ENCODE results near the gene C16orf87.

The C16orf87 gene

GRCh38 chr16:46814790-46815189, 16.2 kb downstream of the C16orf87 start:
- H4K20me1 ChIP-seq (ENCODE audit: insufficient read depth, low read length) = peaks cover 13% of the 10 kb centered on the region; the same call in 1 of the 2 replicates

GRCh38 chr16:46813611-46814010, 17.4 kb downstream of the C16orf87 start:
- no peak overlapping the region for H3K27ac ChIP-seq (ENCODE audit: low read length)
- TF ChIP-seq EZH2 (IDR thresholded peaks at IDR 0.05; ENCODE audit: borderline replicate concordance, low read depth, low read length, severe bottlenecking) (no peak), CTCF (IDR thresholded peaks at IDR 0.05; ENCODE audit: borderline replicate concordance, extremely low read depth, low read length, poor library complexity, severe bottlenecking) (no peak)
- H2AFZ ChIP-seq (ENCODE audit: low read depth, low read length) = no peak overlapping the region
- peaks cover 10% of the 10 kb centered on the region; the same call in 1 of the 2 replicates for H3K36me3 ChIP-seq (ENCODE audit: insufficient read depth, low read length)
- H3K27me3 ChIP-seq (ENCODE audit: insufficient read depth, low read length, poor library complexity) = no peaks in the 10 kb centered on the region
- H3K9ac ChIP-seq (ENCODE audit: low read depth, low read length) = no peak overlapping the region
- ATAC-seq (ENCODE audit: insufficient read depth, low read depth) (no peak), DNase-seq (no peak)
- H4K20me1 ChIP-seq (ENCODE audit: insufficient read depth, low read length) = peaks cover 13% of the 10 kb centered on the region; the same call in 1 of the 2 replicates
- no peak overlapping the region for H3K4me3 ChIP-seq (ENCODE audit: low read depth in 1 of 2, low read length in 2 of 2)
- H3K4me2 ChIP-seq (ENCODE audit: insufficient read depth, low read length) = no peak overlapping the region
- H3K4me1 ChIP-seq (ENCODE audit: insufficient read depth, low read length) = no peaks in the 10 kb centered on the region
- peaks cover 87% of the 10 kb centered on the region for H3K79me2 ChIP-seq (ENCODE audit: insufficient read depth, low read length)
- no peaks in the 10 kb centered on the region for H3K9me3 ChIP-seq (ENCODE audit: insufficient read depth, low read length, severe bottlenecking)

More at GRCh38 chr16:46814790-46815189, 16.2 kb downstream of the C16orf87 start:
- Histone ChIP-seq H3K4me3 (ENCODE audit: low read depth in 1 of 2, low read length in 2 of 2) (no peak overlapping the region), H3K4me2 (ENCODE audit: insufficient read depth, low read length) (no peak overlapping the region), H3K9me3 (ENCODE audit: insufficient read depth, low read length, severe bottlenecking) (no peaks in the 10 kb centered on the region), H3K27ac (ENCODE audit: low read length) (no peak overlapping the region), H3K27me3 (ENCODE audit: insufficient read depth, low read length, poor library complexity) (no peaks in the 10 kb centered on the region), H3K36me3 (ENCODE audit: insufficient read depth, low read length) (peaks cover 10% of the 10 kb centered on the region; the same call in 1 of the 2 replicates), H2AFZ (ENCODE audit: low read depth, low read length) (no peak overlapping the region), H3K9ac (ENCODE audit: low read depth, low read length) (no peak overlapping the region), H3K4me1 (ENCODE audit: insufficient read depth, low read length) (no peaks in the 10 kb centered on the region), H3K79me2 (ENCODE audit: insufficient read depth, low read length) (peaks cover 89% of the 10 kb centered on the region)
- ATAC-seq (ENCODE audit: insufficient read depth, low read depth) (no peak), DNase-seq (no peak)
- TF ChIP-seq EZH2 (IDR thresholded peaks at IDR 0.05; ENCODE audit: borderline replicate concordance, low read depth, low read length, severe bottlenecking) (no peak), CTCF (IDR thresholded peaks at IDR 0.05; ENCODE audit: borderline replicate concordance, extremely low read depth, low read length, poor library complexity, severe bottlenecking) (no peak)

GRCh38 chr16:46812781-46813540, 18.0 kb downstream of the C16orf87 start:
- DNase-seq = no peak
- H3K27me3 ChIP-seq (ENCODE audit: insufficient read depth, low read length, poor library complexity) = no peaks in the 10 kb centered on the region
- H3K79me2 ChIP-seq (ENCODE audit: insufficient read depth, low read length) = peaks cover 85% of the 10 kb centered on the region
- peaks cover 15% of the 10 kb centered on the region; the same call in 1 of the 2 replicates for H4K20me1 ChIP-seq (ENCODE audit: insufficient read depth, low read length)
- no peak for ATAC-seq (ENCODE audit: insufficient read depth, low read depth)
- peaks cover 13% of the 10 kb centered on the region; the same call in 1 of the 2 replicates for H3K36me3 ChIP-seq (ENCODE audit: insufficient read depth, low read length)
- no peak overlapping the region for H3K4me3 ChIP-seq (ENCODE audit: low read depth in 1 of 2, low read length in 2 of 2)
- H3K4me2 ChIP-seq (ENCODE audit: insufficient read depth, low read length) = no peak overlapping the region
- no peak overlapping the region for H3K9ac ChIP-seq (ENCODE audit: low read depth, low read length)
- no peaks in the 10 kb centered on the region for H3K9me3 ChIP-seq (ENCODE audit: insufficient read depth, low read length, severe bottlenecking)
- H3K4me1 ChIP-seq (ENCODE audit: insufficient read depth, low read length) = no peaks in the 10 kb centered on the region
- H3K27ac ChIP-seq (ENCODE audit: low read length) = no peak overlapping the region
- no peak overlapping the region for H2AFZ ChIP-seq (ENCODE audit: low read depth, low read length)
- no peak for TF ChIP-seq CTCF (IDR thresholded peaks at IDR 0.05; ENCODE audit: borderline replicate concordance, extremely low read depth, low read length, poor library complexity, severe bottlenecking)
- TF ChIP-seq EZH2 (IDR thresholded peaks at IDR 0.05; ENCODE audit: borderline replicate concordance, low read depth, low read length, severe bottlenecking) = no peak

Measured in DND-41 (cell line).